Inflammatory macrophage treated with lipopolysaccharide for 4 hours (primary cell): ENCODE results near the gene ZNF500.
"Not testable (repeated sequence)": the region's sequence is repeated elsewhere in the genome, so short reads cannot be mapped to it uniquely, and the experiment has no call there.

Experiments used
- DNase-seq: peaks from one replicate; pipeline ENCODE4 v3.0.0-alpha.2; 2020

Gene ZNF500

DNA sequence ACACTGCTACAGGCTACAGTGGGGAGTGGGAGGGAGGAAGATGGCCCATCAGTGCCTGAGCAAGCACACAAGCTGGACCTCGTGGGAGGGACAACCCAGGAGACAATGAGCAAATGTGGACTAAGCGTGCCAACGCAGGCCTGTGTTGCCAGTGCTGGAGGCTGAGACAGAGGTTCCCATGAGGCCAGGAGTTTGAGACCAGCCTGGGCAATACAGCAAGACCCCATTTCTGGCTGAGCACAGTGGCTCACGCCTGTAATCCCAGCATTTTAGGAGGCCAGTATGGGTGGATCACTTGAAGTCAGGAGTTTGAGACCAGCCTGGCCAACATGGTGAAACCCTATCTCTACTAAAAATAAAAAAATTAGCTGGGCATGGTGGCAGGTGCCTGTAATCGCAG is 28.6 kb downstream of the ZNF500 start:
- DNase-seq, result not testable (repeated sequence)

- no peak for DNase-seq
Observed at GRCh38 chr16:4737545-4737944, 29.4 kb downstream of the ZNF500 start.

GRCh38 chr16:4736546-4736945 is 30.4 kb downstream of the ZNF500 start:
- DNase-seq, result no peak

DNA sequence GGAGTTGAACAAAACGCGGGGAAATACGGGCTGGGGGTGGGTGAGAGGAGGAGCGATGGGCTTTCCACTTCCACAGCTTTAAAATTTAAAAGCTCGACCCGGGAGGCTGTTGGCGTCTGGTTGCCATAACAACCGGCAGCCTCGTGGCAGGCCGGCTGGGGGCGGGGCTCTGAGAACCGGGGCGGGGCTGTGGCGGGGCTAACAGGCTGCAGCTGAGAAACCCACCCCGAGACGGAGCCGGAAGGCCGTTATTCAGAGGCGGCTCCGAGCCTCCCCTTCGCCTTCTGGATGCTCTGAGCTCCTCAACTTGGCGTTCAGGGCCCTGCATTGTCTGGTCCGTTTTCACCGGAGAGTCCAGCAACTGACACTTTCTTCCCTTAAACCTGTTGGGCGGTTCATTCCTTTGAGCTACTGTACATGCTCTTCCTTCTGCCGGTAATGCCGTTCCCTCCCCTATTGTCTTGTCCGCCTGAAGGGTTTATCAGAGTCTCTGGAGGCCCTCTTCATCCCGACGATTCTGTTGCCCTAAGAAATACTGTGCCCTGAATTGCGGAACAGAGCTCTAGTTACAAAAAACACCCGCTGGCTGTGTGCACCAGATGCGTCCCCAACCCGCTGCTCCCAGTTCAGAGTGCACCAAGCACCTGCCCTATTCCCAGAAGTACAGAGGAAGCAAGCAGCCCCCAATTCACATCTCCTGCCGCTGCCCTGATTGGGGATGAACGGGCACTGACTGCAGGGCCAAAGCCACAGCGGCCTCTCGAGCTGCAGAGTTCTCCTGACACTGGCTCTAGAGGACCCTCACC is 32.0 kb downstream of the ZNF500 start:
- DNase-seq, result peak; percentile 84

GRCh38 chr16:4734063-4734729 is 32.8 kb downstream of the ZNF500 start, which contains the start of the genes ANKS3 and DNAAF8:
TSS of gene ANKS3 (minus strand) at chr16:4734271. CDS start at chr16:4730149, 4,122 bp downstream.
TSS of gene DNAAF8 (plus strand) at chr16:4734537. CDS start at chr16:4736515, 1,978 bp downstream.
- peak; percentile 98 for DNase-seq

- no peak for DNase-seq
Observed at GRCh38 chr16:4733747-4734062, 33.3 kb downstream of the ZNF500 start.

- no peak for DNase-seq
Observed at GRCh38 chr16:4733211-4733742, 33.7 kb downstream of the ZNF500 start.

DNA sequence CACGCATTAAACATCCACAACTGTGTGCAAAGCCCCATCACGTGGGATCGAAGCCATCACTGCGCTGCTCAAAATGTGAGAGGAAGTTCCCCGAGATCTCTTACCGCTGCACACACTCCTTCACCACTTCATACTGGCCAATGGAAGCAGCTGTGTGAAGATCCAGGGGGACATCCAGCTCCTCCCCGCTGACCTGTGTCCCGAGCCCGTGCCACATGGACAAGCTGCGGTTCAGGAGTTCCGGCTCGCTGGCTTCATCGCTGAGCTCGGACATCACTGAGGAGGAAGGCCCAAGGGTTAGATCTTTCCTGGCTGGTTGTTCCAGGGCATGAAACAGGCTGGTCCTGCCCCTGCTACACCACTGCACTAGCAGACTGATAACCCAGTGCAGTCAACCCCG is 37.1 kb downstream of the ZNF500 start:
- no peak for DNase-seq

DNA sequence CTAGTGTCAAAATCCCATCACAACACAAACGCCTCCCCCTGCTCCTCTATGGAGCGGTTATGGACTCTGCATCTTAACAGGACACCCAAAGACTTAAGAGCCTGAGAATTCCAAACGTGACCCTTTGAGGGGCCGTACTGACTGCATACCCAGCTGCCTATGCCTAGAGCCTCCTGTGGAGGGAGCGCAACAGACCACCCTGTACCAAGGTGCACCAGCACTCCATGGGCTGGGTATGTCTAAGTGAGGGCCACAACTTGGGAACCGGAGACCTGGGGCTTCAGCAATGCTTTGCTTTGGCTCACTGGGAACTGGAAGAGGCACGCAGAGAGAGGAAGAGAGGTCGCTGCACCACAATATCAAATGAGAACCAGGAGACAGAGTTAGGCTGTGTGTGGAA is 38.3 kb downstream of the ZNF500 start:
- DNase-seq, result no peak

GRCh38 chr16:4726616-4727015 is 40.3 kb downstream of the ZNF500 start:
- DNase-seq, result no peak

GRCh38 chr16:4724661-4725270 is 42.2 kb downstream of the ZNF500 start:
- no peak for DNase-seq

DNA sequence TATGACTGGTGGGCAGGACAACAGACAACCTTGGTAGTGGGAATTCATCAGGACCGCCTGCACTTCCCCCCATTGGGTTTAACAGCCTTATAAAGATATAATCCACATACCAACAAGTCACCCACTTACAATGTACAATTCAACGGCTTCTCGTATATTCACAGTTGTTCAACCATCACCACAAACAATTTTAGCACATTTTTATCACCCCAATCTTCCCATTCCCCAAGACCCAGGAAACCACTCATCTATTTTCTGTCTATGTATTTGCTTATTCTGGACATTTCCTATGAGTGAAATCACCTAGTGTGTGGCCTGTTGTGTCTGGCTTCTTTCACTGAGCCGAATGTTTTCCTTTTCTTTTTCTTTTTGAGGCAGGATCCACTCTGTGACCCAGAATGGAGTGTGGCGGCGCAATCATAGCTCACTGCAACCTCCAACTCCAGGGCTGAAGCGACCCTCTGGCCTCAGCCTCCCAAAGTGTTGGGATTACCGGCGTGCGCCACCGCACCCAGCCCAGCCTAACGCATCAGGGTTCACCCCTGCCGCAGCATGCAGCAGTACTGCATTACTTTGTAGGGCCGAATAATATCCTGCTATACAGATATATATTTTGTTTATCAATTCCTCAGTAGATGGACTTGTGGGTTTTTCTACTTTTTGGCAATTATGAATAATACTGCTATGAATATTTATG is 43.7 kb downstream of the ZNF500 start:
- no peak for DNase-seq

- no peak for DNase-seq
Observed at GRCh38 chr16:4718466-4718865, 48.5 kb downstream of the ZNF500 start.

- DNase-seq, result no peak
Observed at GRCh38 chr16:4714996-4715395, 52.0 kb downstream of the ZNF500 start.

GRCh38 chr16:4713663-4714501 is 53.1 kb downstream of the ZNF500 start:
- no peak for DNase-seq

GRCh38 chr16:4709481-4709880 is 57.5 kb downstream of the ZNF500 start:
- DNase-seq, result no peak

DNA sequence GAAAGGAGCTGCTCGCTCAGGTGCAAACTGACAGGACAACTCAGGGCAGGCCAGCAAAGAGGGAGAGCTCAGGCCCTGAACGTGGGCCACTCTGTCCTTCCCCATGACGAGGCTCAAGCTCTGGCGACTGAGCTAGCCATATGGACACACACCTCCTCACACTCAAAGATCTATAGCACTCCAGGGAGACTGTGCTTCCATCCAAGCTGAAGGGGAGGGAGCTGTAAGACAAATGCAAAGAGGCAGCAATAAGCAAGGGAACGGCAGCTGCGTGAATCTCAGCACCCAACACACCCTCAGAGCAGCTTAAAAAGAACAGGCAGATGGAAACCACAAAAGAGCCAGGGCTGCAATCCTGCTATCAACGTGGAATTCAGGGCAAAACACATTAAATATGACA is 60.1 kb downstream of the ZNF500 start:
- DNase-seq, result no peak

- DNase-seq, result no peak
Observed at GRCh38 chr16:4704913-4705312, 62.0 kb downstream of the ZNF500 start.

- no peak for DNase-seq
Observed at GRCh38 chr16:4704491-4704890, 62.5 kb downstream of the ZNF500 start.

- no peak for DNase-seq
Observed at GRCh38 chr16:4703906-4704305, 63.1 kb downstream of the ZNF500 start.

- DNase-seq, result no peak
Observed at GRCh38 chr16:4702466-4702808, 64.5 kb downstream of the ZNF500 start.

DNA sequence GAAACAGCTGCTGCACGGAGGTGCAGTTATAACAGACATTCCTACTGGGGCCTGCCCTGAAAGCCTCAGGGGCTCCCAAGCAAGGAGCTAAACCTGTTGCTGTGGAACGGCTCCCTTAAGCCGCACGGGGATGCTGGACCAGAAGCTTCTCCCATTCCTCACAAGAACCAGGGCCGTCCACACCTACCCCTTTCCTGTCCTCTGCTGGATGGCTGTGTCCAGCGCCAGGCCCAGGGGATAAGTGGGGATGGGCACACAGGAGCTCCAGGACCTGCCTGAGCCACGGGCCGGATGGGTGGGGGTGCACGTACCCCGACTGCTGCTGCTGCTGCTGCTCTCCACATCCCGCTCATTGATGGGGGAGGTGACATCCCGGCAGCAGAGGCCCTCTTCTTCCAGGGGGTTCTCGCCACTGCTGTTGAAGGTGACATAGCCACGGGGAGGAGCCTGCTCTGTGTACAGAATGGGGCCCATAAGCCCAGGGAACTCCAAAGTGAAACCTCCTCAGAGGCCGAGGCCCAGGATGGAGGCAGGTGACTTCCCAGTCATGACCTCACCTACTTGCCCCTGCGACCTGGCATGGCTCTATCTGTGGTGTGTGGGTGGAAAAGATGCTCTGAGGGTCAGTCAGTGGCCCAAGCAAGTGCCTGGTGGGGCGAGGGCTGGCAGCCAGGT is 65.0 kb downstream of the ZNF500 start:
- DNase-seq, result no peak
